Activated T-cell treated with anti-CD3 and anti-CD28 coated beads for 24 hours (primary cell): ENCODE measurements around the gene HIP1R.

ENCODE experiments used
- DNase-seq: peaks from one replicate; pipeline ENCODE4 v3.0.0-alpha.2; 2020; ENCODE audit warnings: low read depth

The HIP1R gene

GRCh38 chr12:122848471-122849351, 13.5 kb downstream of the HIP1R start:
- no peak for DNase-seq

GRCh38 chr12:122849352-122850047, 14.2 kb downstream of the HIP1R start:
- DNase-seq: no peak

DNA sequence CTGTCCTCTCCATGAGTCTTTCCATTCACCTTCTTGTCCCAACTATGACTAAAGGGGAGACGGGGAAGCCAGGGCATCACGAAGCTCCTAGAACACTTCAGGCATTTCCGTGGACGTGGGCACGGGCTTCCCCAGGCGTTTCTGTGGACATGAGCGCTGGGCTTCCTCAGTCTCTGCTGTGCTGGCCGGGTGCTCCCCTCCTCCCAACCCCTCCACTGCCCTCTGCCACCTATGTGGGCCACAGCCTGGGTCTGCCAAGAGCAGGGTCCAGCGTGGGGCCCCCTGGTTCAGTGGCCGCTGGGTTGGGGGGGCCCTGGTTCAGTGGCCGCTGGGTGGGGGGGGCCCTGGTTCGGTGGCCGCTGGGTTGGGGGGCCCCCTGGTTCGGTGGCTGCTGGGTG, 14.8 kb downstream of the HIP1R start:
- DNase-seq: no peak

DNA sequence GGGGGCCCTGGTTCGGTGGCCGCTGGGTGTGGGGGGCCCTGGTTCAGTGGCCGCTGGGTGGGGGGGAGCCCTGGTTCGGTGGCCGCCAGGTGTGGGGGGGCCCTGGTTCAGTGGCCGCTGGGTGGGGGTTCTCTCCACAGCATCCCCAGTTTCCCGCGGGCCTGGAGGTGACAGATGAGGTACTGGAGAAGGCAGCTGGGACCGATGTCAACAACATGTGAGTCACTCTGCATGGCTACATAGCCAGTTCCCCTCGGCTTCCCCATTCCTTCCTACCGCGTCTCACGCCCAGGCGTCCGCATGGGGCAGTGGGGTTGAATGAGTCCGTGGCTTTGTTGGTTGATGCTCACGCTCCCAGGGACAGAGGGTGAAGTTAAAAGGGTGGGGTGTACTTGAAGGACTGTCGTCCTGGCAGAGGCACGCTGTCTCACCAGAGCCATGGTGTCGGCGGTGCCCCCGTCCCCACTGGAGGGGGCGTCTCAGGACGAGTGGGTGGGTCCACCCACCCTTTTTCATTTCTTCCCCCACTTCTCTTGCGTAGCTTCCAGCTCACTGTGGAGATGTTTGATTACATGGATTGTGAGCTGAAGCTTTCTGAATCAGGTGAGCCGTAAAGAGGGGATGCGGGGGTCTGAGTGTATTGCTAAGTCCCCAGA, 15.6 kb downstream of the HIP1R start:
- no peak for DNase-seq

- DNase-seq: no peak
Measured at GRCh38 chr12:122851820-122852219, 16.6 kb downstream of the HIP1R start.

GRCh38 chr12:122852336-122853275, 17.3 kb downstream of the HIP1R start:
- no peak for DNase-seq

- no peak for DNase-seq
Measured at GRCh38 chr12:122853582-122854245, 18.5 kb downstream of the HIP1R start.

GRCh38 chr12:122854554-122854953, 19.3 kb downstream of the HIP1R start:
- DNase-seq: no peak

DNA sequence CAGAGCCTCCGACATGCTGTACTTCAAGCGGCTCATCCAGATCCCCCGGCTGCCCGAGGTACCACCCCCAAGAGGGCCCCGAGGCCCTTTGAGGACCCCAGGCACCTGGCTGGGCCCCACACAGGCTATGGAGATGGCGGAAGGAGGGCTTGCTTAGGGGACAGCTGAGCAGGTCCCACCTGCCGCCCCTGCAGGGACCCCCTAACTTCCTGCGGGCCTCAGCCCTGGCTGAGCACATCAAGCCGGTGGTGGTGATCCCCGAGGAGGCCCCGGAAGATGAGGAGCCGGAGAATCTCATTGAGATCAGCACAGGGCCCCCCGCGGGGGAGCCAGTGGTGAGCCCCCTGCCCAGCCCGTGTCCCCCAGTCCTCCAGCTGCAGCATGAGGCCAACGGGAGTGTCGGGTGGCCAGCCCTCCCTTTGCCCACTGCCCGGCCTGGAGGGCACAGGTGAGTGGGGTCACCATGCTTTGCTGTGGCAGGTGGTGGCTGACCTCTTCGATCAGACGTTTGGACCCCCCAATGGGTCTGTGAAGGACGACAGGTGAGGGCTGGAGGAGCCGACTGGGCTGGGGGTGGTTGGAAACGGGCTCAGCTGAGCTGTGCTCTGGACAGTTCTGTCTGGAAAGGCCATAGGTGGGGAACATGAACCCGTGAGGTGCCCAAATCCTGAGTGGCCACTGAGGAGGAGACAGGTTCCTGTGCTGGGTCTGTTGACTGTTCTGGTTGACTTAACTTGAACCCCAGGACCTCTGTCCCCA, 20.0 kb downstream of the HIP1R start:
- DNase-seq: no peak

- DNase-seq: no peak
Measured at GRCh38 chr12:122855928-122856831, 20.9 kb downstream of the HIP1R start.

DNA sequence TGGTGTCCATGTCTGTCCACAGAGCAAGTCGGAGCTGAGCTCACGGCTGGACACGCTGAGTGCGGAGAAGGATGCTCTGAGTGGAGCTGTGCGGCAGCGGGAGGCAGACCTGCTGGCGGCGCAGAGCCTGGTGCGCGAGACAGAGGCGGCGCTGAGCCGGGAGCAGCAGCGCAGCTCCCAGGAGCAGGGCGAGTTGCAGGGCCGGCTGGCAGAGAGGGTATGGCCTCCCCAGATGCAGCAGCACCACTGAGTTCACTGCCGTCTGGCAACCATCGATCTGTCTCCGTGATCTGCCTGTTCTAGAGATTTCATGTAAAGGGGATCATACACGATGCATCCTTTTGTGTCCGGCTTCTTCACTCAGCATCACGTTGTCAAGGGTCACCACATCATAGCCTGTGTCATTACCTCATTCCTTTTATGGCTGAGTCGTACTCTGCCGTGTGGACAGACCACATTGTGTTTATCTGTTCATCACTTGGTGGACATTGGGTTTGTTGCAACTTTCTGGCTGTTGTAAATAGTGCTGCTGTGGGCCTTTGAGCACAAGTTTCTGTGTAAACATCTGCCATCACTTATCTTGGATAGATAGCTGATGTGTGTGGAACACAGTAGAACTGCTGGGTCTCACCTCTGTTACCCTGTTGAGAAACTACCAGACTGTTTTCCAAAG, 21.9 kb downstream of the HIP1R start:
- DNase-seq: no peak

- no peak for DNase-seq
Measured at GRCh38 chr12:122858171-122858570, 22.9 kb downstream of the HIP1R start.

DNA sequence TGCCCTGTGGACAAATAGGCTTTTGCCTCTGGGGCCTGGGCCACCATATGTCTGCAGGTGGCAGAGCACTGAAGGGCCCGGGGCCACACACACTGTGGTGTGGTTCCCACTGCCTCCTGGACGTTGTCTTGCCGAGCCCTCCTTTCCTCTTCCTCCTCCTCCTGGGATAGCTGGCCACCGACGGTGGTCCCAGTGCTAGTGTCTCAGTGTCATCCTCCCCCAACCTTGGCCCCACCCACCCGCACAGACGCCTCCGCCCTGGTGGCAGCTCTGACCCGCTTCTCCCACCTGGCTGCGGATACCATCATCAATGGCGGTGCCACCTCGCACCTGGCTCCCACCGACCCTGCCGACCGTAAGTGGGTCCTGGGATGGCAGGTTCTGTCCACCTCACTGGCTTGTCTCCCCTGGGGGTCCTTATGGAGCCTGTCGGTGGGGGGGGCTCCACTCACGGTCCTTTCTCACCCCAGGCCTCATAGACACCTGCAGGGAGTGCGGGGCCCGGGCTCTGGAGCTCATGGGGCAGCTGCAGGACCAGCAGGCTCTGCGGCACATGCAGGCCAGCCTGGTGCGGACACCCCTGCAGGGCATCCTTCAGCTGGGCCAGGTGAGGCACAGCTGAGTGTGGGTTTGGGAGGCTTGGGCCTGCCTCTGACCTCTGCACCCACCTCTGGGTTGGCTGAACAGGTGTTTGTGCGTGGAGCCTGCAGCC, 23.5 kb downstream of the HIP1R start:
- no peak for DNase-seq

GRCh38 chr12:122859303-122860039, 24.2 kb downstream of the HIP1R start:
- DNase-seq: no peak

- DNase-seq: peak; percentile 69
Measured at GRCh38 chr12:122860040-122860853, 25.0 kb downstream of the HIP1R start.

- DNase-seq: no peak
Measured at GRCh38 chr12:122860854-122861586, 25.8 kb downstream of the HIP1R start.
